Islet of Langerhans (tissue), 1 donor: ENCODE data around the gene SMAD7.

Source experiments
- FAIRE-seq: peaks from one replicate; lab custom pipeline; 2011; peaks lifted over from hg19 to GRCh38; lab: Jason Lieb, UNC

The SMAD7 gene

GRCh38 chr18:48986851-48987761 lies 36.3 kb upstream of the SMAD7 start:
- no peak for FAIRE-seq

GRCh38 chr18:48985161-48985560 lies 34.4 kb upstream of the SMAD7 start:
- FAIRE-seq = no peak

- no peak for FAIRE-seq
These were observed 33.1 kb upstream of the SMAD7 start for GRCh38 chr18:48983793-48984437.

GRCh38 chr18:48982266-48982665 lies 31.5 kb upstream of the SMAD7 start:
- FAIRE-seq = no peak

- FAIRE-seq = no peak
These were observed 29.5 kb upstream of the SMAD7 start for GRCh38 chr18:48979944-48980890.

GRCh38 chr18:48977914-48978313 lies 27.1 kb upstream of the SMAD7 start:
- no peak for FAIRE-seq

GRCh38 chr18:48975817-48976649 lies 25.3 kb upstream of the SMAD7 start:
- FAIRE-seq = no peak

- FAIRE-seq = no peak
These were observed 24.5 kb upstream of the SMAD7 start for GRCh38 chr18:48975120-48975816.

GRCh38 chr18:48974304-48975119 lies 23.7 kb upstream of the SMAD7 start:
- no peak for FAIRE-seq

- no peak for FAIRE-seq
These were observed 23.0 kb upstream of the SMAD7 start for GRCh38 chr18:48973731-48974130.

GRCh38 chr18:48968412-48969215 lies 17.8 kb upstream of the SMAD7 start:
- FAIRE-seq = no peak

GRCh38 chr18:48967545-48967944 lies 16.8 kb upstream of the SMAD7 start:
- FAIRE-seq = no peak

- FAIRE-seq = no peak
These were observed 15.8 kb upstream of the SMAD7 start for GRCh38 chr18:48966523-48966922.

GRCh38 chr18:48963586-48964470 lies 13.1 kb upstream of the SMAD7 start:
- no peak for FAIRE-seq

- no peak for FAIRE-seq
These were observed 12.3 kb upstream of the SMAD7 start for GRCh38 chr18:48962994-48963561.

GRCh38 chr18:48962252-48962993 lies 11.7 kb upstream of the SMAD7 start:
- no peak for FAIRE-seq

- FAIRE-seq = no peak
These were observed 10.8 kb upstream of the SMAD7 start for GRCh38 chr18:48961547-48961946.
